Activated gamma-delta T cell treated with anti-CD3 and anti-CD28 coated beads, Interleukin-2, amount 50 U/mL, for 16 hours (primary cell): ENCODE data around the gene MAP6D1.
"Not testable (repeated sequence)": the region's sequence is repeated elsewhere in the genome, so short reads cannot be mapped to it uniquely, and the experiment has no call there.

Experiments used
- DNase-seq: peaks from one replicate; pipeline ENCODE4 v3.0.0-alpha.2; 2020; ENCODE audit warnings: low read depth

The MAP6D1 gene

GRCh38 chr3:183799461-183799860 lies 25.9 kb downstream of the MAP6D1 start:
- no peak for DNase-seq

GRCh38 chr3:183797996-183798395 lies 27.4 kb downstream of the MAP6D1 start:
- DNase-seq = no peak

- no peak for DNase-seq
Measured at GRCh38 chr3:183796372-183796771, 29.0 kb downstream of the MAP6D1 start.

- DNase-seq = no peak
Measured at GRCh38 chr3:183794452-183794851, 30.9 kb downstream of the MAP6D1 start.

- DNase-seq = no peak
Measured at GRCh38 chr3:183792976-183793375, 32.4 kb downstream of the MAP6D1 start.

GRCh38 chr3:183790700-183791099 lies 34.7 kb downstream of the MAP6D1 start:
- DNase-seq = no peak

GRCh38 chr3:183789826-183790225 lies 35.6 kb downstream of the MAP6D1 start:
- DNase-seq = no peak

GRCh38 chr3:183784503-183784902 lies 40.9 kb downstream of the MAP6D1 start:
- DNase-seq = not testable (repeated sequence)

- DNase-seq = no peak
Measured at GRCh38 chr3:183782576-183783276, 42.7 kb downstream of the MAP6D1 start.

- DNase-seq = no peak
Measured at GRCh38 chr3:183781246-183781645, 44.1 kb downstream of the MAP6D1 start.

GRCh38 chr3:183779896-183780465 lies 45.4 kb downstream of the MAP6D1 start:
- DNase-seq = no peak

GRCh38 chr3:183777016-183777618 lies 48.3 kb downstream of the MAP6D1 start:
- DNase-seq = no peak

GRCh38 chr3:183776451-183776850 lies 48.9 kb downstream of the MAP6D1 start:
- not testable (repeated sequence) for DNase-seq

GRCh38 chr3:183775781-183776180 lies 49.6 kb downstream of the MAP6D1 start:
- DNase-seq = no peak

GRCh38 chr3:183774631-183775030 lies 50.7 kb downstream of the MAP6D1 start:
- no peak for DNase-seq

- DNase-seq = no peak
Measured at GRCh38 chr3:183769453-183769852, 55.9 kb downstream of the MAP6D1 start.

- no peak for DNase-seq
Measured at GRCh38 chr3:183768114-183768513, 57.3 kb downstream of the MAP6D1 start.

GRCh38 chr3:183766745-183767606 lies 58.4 kb downstream of the MAP6D1 start:
- peak; percentile 45 for DNase-seq

GRCh38 chr3:183766107-183766506 lies 59.3 kb downstream of the MAP6D1 start:
- DNase-seq = no peak
